Endothelial cell of umbilical vein (primary cell): ENCODE measurements around the gene ALDOA. TPM values are rescaled to one million over a fixed set of nuclear protein-coding genes. Genes with fewer than 3 reads are reported as not detected.
A peak's percentile ranks its signal among the peaks of the same experiment; 100 is the strongest.

Source experiments
- BruUV-seq: library from RNA; stranded (reverse); fragments of 400-500 nt; replicated peaks from 2 replicates; lab custom pipeline; 2021; lab: Mats Ljungman, UMichigan
- CTCF ChIA-PET: fragments of 300-600, 350-600 bp; sonication (Branson Sonifier 250); formaldehyde crosslinking; loops from one replicate; lab custom pipeline; 2021; ENCODE audit warnings: antibody characterized with exemption, inconsistent platforms; lab: Charles Lee
- POLR2A ChIA-PET: fragments of 300-600, 350-600 bp; sonication (Branson Sonifier 250); formaldehyde crosslinking; loops from one replicate; lab custom pipeline; 2021; ENCODE audit warnings: antibody characterized with exemption, inconsistent platforms; lab: Charles Lee
- DNase-seq: peaks from one replicate; pipeline ENCODE4 v3.0.0-alpha.2; 2011; ENCODE audit warnings: low read depth, low spot score
- FAIRE-seq: peaks from 2 replicates; lab custom pipeline; 2011; peaks lifted over from hg19 to GRCh38; lab: Jason Lieb, UNC
- H2AFZ ChIP-seq: 2 replicates; pipeline ENCODE4 v1.6.0; 2012; ENCODE audit warnings: low read depth, low read length, control low read depth, inconsistent platforms
- H3K27ac ChIP-seq: 2 replicates; pipeline ENCODE4 v1.5.1; 2011; ENCODE audit warnings: low read depth, mild to moderate bottlenecking, control low read depth, low read length, moderate library complexity; ENCODE audit not compliant: insufficient read depth
- H3K27me3 ChIP-seq, 2 experiments: 2 replicates each; pipeline versions ENCODE4 v1.6.0 to v1.6.1; 2011; ENCODE audit warnings: low read length in 2 of 2, mixed read lengths in 1 of 2; ENCODE audit not compliant: control insufficient read depth in 2 of 2, insufficient read depth in 2 of 2
- H3K36me3 ChIP-seq, 2 experiments: 2 replicates in 1 of 2; 3 replicates in 1 of 2; pipeline ENCODE4 v1.5.1; 2011; ENCODE audit warnings: low read length in 2 of 2, mild to moderate bottlenecking in 1 of 2, moderate library complexity in 1 of 2; ENCODE audit not compliant: control insufficient read depth in 2 of 2, insufficient read depth in 2 of 2; ENCODE audit errors: extremely low read depth in 1 of 2
- H3K4me1 ChIP-seq: 3 replicates; pipeline ENCODE4 v1.5.1; 2011; ENCODE audit warnings: mild to moderate bottlenecking, low read length; ENCODE audit not compliant: control insufficient read depth, insufficient read depth; ENCODE audit errors: extremely low read depth
- H3K4me2 ChIP-seq: 2 replicates; pipeline ENCODE4 v1.6.1; 2011; ENCODE audit warnings: low read length, control low read depth, mixed read lengths; ENCODE audit not compliant: insufficient read depth
- H3K4me3 ChIP-seq, 3 experiments: fragments of 200-600 bp in 1 of 3; sonication (generic), shearing (Covaris generic) in 1 of 3; replicated peaks in 1 of 3; 2 replicates each; pipeline ENCODE4 v1.5.1; 2011 to 2016; ENCODE audit warnings: control low read depth in 3 of 3, low read length in 3 of 3, mild to moderate bottlenecking in 2 of 3, inconsistent platforms in 1 of 3, low read depth in 1 of 3, moderate library complexity in 1 of 3; ENCODE audit not compliant: insufficient read depth in 1 of 3
- H3K79me2 ChIP-seq: 2 replicates; pipeline ENCODE4 v1.6.0; 2012; ENCODE audit warnings: low read length, inconsistent platforms; ENCODE audit not compliant: control insufficient read depth, insufficient read depth
- H3K9ac ChIP-seq: replicated peaks from 2 replicates; pipeline ENCODE3; 2011; ENCODE audit warnings: low read length, control low read depth; ENCODE audit not compliant: insufficient read depth; ENCODE audit errors: extremely low read depth
- H3K9me1 ChIP-seq: replicated peaks from 3 replicates; pipeline ENCODE4 v1.6.0; 2011; ENCODE audit warnings: mild to moderate bottlenecking, low read length; ENCODE audit not compliant: control insufficient read depth, insufficient read depth; ENCODE audit errors: extremely low read depth
- H3K9me3 ChIP-seq: replicated peaks from 2 replicates; pipeline ENCODE4 v1.5.1; 2012; ENCODE audit warnings: low read length, inconsistent platforms; ENCODE audit not compliant: control insufficient read depth, insufficient read depth
- H4K20me1 ChIP-seq: replicated peaks from 2 replicates; pipeline ENCODE3; 2011; ENCODE audit warnings: mild to moderate bottlenecking, low read length; ENCODE audit not compliant: control insufficient read depth, insufficient read depth; ENCODE audit errors: extremely low read depth
- CTCF ChIP-seq, 2 donors: IDR thresholded peaks; 1 replicate in 1 of 2; 2 replicates in 1 of 2; pipeline ENCODE4 v1.5.1; 2011; ENCODE audit warnings: low read length in 2 of 2, mild to moderate bottlenecking in 2 of 2, moderate library complexity in 2 of 2, control low read depth in 1 of 2, inconsistent platforms in 1 of 2, low read depth in 1 of 2; ENCODE audit not compliant: insufficient read depth in 1 of 2; ENCODE audit errors: extremely low read depth in 1 of 2
- EZH2 ChIP-seq: IDR thresholded peaks from 2 replicates; pipeline ENCODE4 v1.6.1; 2012; ENCODE audit warnings: borderline replicate concordance, low read depth, mild to moderate bottlenecking, moderate library complexity, low read length, inconsistent platforms; ENCODE audit not compliant: severe bottlenecking
- FOS ChIP-seq: IDR thresholded peaks from 2 replicates; pipeline ENCODE4 v1.6.1; 2011; ENCODE audit warnings: mild to moderate bottlenecking, low read length, moderate library complexity, borderline replicate concordance; ENCODE audit not compliant: insufficient read depth
- GATA2 ChIP-seq: IDR thresholded peaks from 2 replicates; pipeline ENCODE4 v1.7.0; 2011; ENCODE audit warnings: low read depth, mild to moderate bottlenecking, moderate library complexity, mixed read lengths, low read length; ENCODE audit not compliant: insufficient read length, insufficient read depth
- JUN ChIP-seq: IDR thresholded peaks from 2 replicates; pipeline ENCODE4 v1.6.1; 2011; ENCODE audit warnings: borderline replicate concordance, low read depth; ENCODE audit not compliant: insufficient read length, insufficient read depth
- MAX ChIP-seq: IDR thresholded peaks from 2 replicates; pipeline ENCODE4 v1.6.1; 2011; ENCODE audit not compliant: insufficient read depth, insufficient read length
- MYC ChIP-seq: IDR thresholded peaks from one replicate; pipeline ENCODE4 v1.6.1; 2011; ENCODE audit warnings: mild to moderate bottlenecking, low read depth, low read length
- POLR2A ChIP-seq: IDR thresholded peaks from 2 replicates; pipeline ENCODE4 v1.6.1; 2012; ENCODE audit warnings: low read depth, mild to moderate bottlenecking, control low read depth, low read length
- POLR2AphosphoS5 ChIP-seq: IDR thresholded peaks from 2 replicates; pipeline ENCODE4 v1.6.1; 2012; ENCODE audit warnings: low read depth, mild to moderate bottlenecking, control low read depth, low read length, moderate library complexity; ENCODE audit not compliant: insufficient read depth
- dilution Hi-C: fragments of 300-500 bp; cut with MboI; formaldehyde crosslinking; loops from one replicate; pipeline ENCODE4 v1.15.0; 2019; ENCODE audit warnings: low sequenced_read_pairs; ENCODE audit not compliant: extremely low pct_ligation_motif_present
- intact Hi-C: fragments of 100-400 bp; cut with micrococcal nuclease; formaldehyde crosslinking; loops from one replicate; pipeline ENCODE4 v1.10.0; 2022
- polyA plus RNA-seq, 4 experiments: library from polyadenylated mRNA; depleted of rRNA in 3 of 4; stranded (reverse) in 3 of 4; unstranded in 1 of 4; fragments of >200 nt; gene quantifications; 2 replicates each; pipeline versions ENCODE4 v1.2.1 to v1.2.3, GENCODE V29; 2011 to 2012; ENCODE audit warnings: missing spikeins in 1 of 4
- total RNA-seq: library from RNA; stranded (reverse); gene quantifications from 2 replicates; pipeline ENCODE4 v1.2.3, GENCODE V29; 2021

Gene ALDOA
- total and polyA plus RNA-seq, 2 donors (not counting 3 experiments of a cell fraction or from before 2014, with no cell fraction given) = 871 to 1,114 TPM

DNA sequence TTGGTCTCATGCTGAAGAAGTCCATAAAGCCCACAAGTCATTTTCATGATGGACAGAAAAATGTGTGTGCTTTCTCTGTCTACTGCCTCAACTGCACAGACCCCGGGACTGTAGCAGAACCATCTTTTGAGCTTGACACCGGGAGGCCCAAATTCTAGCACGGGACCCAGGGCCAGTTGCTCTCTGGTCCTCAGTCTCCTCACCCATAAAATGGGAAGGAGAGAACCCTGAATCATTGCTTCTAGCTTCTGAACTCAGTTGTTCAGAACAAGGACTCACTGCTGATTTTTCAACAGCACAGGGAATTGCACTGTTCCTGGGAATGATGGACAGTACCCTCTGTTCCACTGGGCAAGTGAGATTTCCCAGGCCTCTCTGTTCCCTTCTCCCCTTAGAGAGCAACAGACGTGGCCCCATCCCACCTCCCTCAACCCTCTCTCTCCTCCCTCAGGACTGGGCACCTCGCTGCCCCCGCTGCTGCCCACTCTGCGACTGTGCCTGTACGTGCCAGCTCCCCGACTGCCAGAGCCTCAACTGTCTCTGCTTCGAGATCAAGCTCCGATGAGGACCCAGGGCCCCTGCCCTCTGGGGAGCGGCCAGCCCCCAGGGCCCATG is 2.2 kb upstream of the ALDOA start:
- peak overlapping the region; percentile 38 for H2AFZ ChIP-seq
- dilution Hi-C loops (no loop called here), intact Hi-C loops (no loop called here)
- no peak overlapping the region for H3K4me2 ChIP-seq
- H3K79me2 ChIP-seq = peaks cover 24% of the 10 kb centered on the region
- POLR2A ChIA-PET = interaction anchor here (0.6 kb wide), 1 partner anchor 29 kb away, joined by 3 read pairs; no protein-coding TSS in a partner anchor
- peaks cover 6 to 8% of the 10 kb centered on the region in 2 experiments for H3K36me3 ChIP-seq
- no peaks in the 10 kb centered on the region for H4K20me1 ChIP-seq
- H3K27me3 ChIP-seq = no peaks in the 10 kb centered on the region
- no TSS peak for BruUV-seq
- H3K4me3 ChIP-seq = no peak overlapping the region
- TF ChIP-seq MAX = no peak
- TF ChIP-seq POLR2AphosphoS5 = no peak
- no peak for TF ChIP-seq JUN
- TF ChIP-seq POLR2A = no peak
- no peak for TF ChIP-seq MYC
- TF ChIP-seq GATA2 = no peak
- no peak for TF ChIP-seq EZH2
- no peak for TF ChIP-seq FOS
- TF ChIP-seq CTCF (IDR thresholded peaks at IDR 0.05; ENCODE audit: extremely low read depth in 1 of 2, insufficient read depth in 1 of 2, low read depth in 1 of 2, low read length in 2 of 2) = no peak
- H3K4me1 ChIP-seq = peaks cover 29% of the 10 kb centered on the region
- peak overlapping the region; percentile 63 for H3K9ac ChIP-seq
- no peaks in the 10 kb centered on the region for H3K9me3 ChIP-seq
- peak overlapping the region; percentile 71 for H3K27ac ChIP-seq
- no peaks in the 10 kb centered on the region for H3K9me1 ChIP-seq
- DNase-seq (no peak), FAIRE-seq (no peak)
- CTCF ChIA-PET = interaction anchor here (1.6 to 4.5 kb wide), 3 partner anchors 7 to 29 kb away, joined by 4 to 53 read pairs (median 28); partner anchors contain the start of gene TBX6
